ENCODE measurements around the gene SPTLC1. TPM values are rescaled to one million over a fixed set of nuclear protein-coding genes. Genes with fewer than 3 reads are reported as not detected.

The SPTLC1 gene
- total RNA-seq, 4 donors from 2014 or later, result 26.6 to 28.0 (median 26.9) TPM

- H3K4me3 ChIP-seq, result no peak overlapping the region
- no peak for TF ChIP-seq POLR2A (IDR thresholded peaks at IDR 0.05)
- no peak for TF ChIP-seq CTCF (IDR thresholded peaks at IDR 0.05 in 4 of 5, conservative IDR thresholded peaks at IDR 0.05 in 1 of 5)
- DNase-seq, result no peak
- H3K36me3 ChIP-seq, result peaks cover 0 to 76% of the 10 kb centered on the region in 2 donors
- H3K27me3 ChIP-seq, result no peaks in the 10 kb centered on the region
- H3K9me3 ChIP-seq, result peaks cover 0 to 7% (median 3%) of the 10 kb centered on the region in 3 donors
- intact Hi-C loops (cut with DNase I; ENCODE audit: low total_unique reads), result no loop called here
- in situ Hi-C loops (cut with MboI; ENCODE audit: low sequenced_read_pairs in 4 of 4), result no loop called here
- H3K27ac ChIP-seq, result no peak overlapping the region
- no peak for ATAC-seq
- H3K4me1 ChIP-seq, result no peaks in the 10 kb centered on the region
Measured at GRCh38 chr9:92046676-92047075, 68.5 kb downstream of the SPTLC1 start.

- H3K9me3 ChIP-seq, result peaks cover 0 to 7% (median 3%) of the 10 kb centered on the region in 3 donors
- H3K36me3 ChIP-seq, result peaks cover 0 to 82% of the 10 kb centered on the region in 2 donors
- intact Hi-C loops (cut with DNase I; ENCODE audit: low total_unique reads), result no loop called here
- no peak overlapping the region for H3K4me3 ChIP-seq
- no peak overlapping the region for H3K27ac ChIP-seq
- in situ Hi-C loops (cut with MboI; ENCODE audit: low sequenced_read_pairs in 4 of 4), result no loop called here
- no peak for TF ChIP-seq CTCF (IDR thresholded peaks at IDR 0.05 in 4 of 5, conservative IDR thresholded peaks at IDR 0.05 in 1 of 5)
- TF ChIP-seq POLR2A (IDR thresholded peaks at IDR 0.05), result no peak
- H3K27me3 ChIP-seq, result no peaks in the 10 kb centered on the region
- no peak for DNase-seq
- H3K4me1 ChIP-seq, result no peaks in the 10 kb centered on the region
- ATAC-seq, result no peak
Measured at GRCh38 chr9:92044936-92045335, 70.3 kb downstream of the SPTLC1 start.

- no peak overlapping the region for H3K27ac ChIP-seq
- H3K36me3 ChIP-seq, result peaks cover 0 to 82% of the 10 kb centered on the region in 2 donors
- H3K4me1 ChIP-seq, result no peaks in the 10 kb centered on the region
- no peak for DNase-seq
- intact Hi-C loops (cut with DNase I; ENCODE audit: low total_unique reads) (no loop called here), in situ Hi-C loops (cut with MboI; ENCODE audit: low sequenced_read_pairs in 4 of 4) (no loop called here)
- peaks cover 0 to 7% (median 3%) of the 10 kb centered on the region in 3 donors for H3K9me3 ChIP-seq
- no peaks in the 10 kb centered on the region for H3K27me3 ChIP-seq
- no peak overlapping the region for H3K4me3 ChIP-seq
- no peak for TF ChIP-seq CTCF (IDR thresholded peaks at IDR 0.05 in 4 of 5, conservative IDR thresholded peaks at IDR 0.05 in 1 of 5)
- TF ChIP-seq POLR2A (IDR thresholded peaks at IDR 0.05), result no peak
- ATAC-seq, result no peak
Measured at GRCh38 chr9:92043002-92043401, 72.2 kb downstream of the SPTLC1 start.

GRCh38 chr9:92042260-92042659 is 73.0 kb downstream of the SPTLC1 start:
- no peaks in the 10 kb centered on the region for H3K27me3 ChIP-seq
- no peaks in the 10 kb centered on the region for H3K4me1 ChIP-seq
- in situ Hi-C loops (cut with MboI; ENCODE audit: low sequenced_read_pairs in 4 of 4) (no loop called here), intact Hi-C loops (cut with DNase I; ENCODE audit: low total_unique reads) (no loop called here)
- no peak overlapping the region for H3K4me3 ChIP-seq
- H3K27ac ChIP-seq, result no peak overlapping the region
- peaks cover 4 to 84% of the 10 kb centered on the region in 2 donors for H3K36me3 ChIP-seq
- TF ChIP-seq POLR2A (IDR thresholded peaks at IDR 0.05) (no peak), CTCF (IDR thresholded peaks at IDR 0.05 in 4 of 5, conservative IDR thresholded peaks at IDR 0.05 in 1 of 5) (no peak)
- DNase-seq (no peak), ATAC-seq (no peak)
- H3K9me3 ChIP-seq, result peaks cover 0 to 7% (median 3%) of the 10 kb centered on the region in 3 donors

GRCh38 chr9:92036756-92037155 is 78.5 kb downstream of the SPTLC1 start:
- Histone ChIP-seq H3K27ac (no peak overlapping the region), H3K4me3 (no peak overlapping the region), H3K4me1 (no peaks in the 10 kb centered on the region), H3K9me3 (peaks cover 0 to under 1% (median under 1%) of the 10 kb centered on the region in 3 donors), H3K27me3 (no peaks in the 10 kb centered on the region), H3K36me3 (peaks cover 4 to 82% of the 10 kb centered on the region in 2 donors)
- intact Hi-C loops (cut with DNase I; ENCODE audit: low total_unique reads), result no loop called here
- TF ChIP-seq POLR2A (IDR thresholded peaks at IDR 0.05), result no peak
- no peak for TF ChIP-seq CTCF (IDR thresholded peaks at IDR 0.05 in 4 of 5, conservative IDR thresholded peaks at IDR 0.05 in 1 of 5)
- no peak for DNase-seq
- no peak for ATAC-seq
- in situ Hi-C loops (cut with MboI; ENCODE audit: low sequenced_read_pairs in 4 of 4), result no loop called here
